Suprapubic skin (tissue), 4 donors: ENCODE measurements around the gene AFM. TPM values are rescaled to one million over a fixed set of nuclear protein-coding genes. Genes with fewer than 3 reads are reported as not detected.

ENCODE experiments used
- DNase-seq, 2 donors: peaks; one replicate each; pipeline ENCODE4 v3.0.0-alpha.2; 2019; ENCODE audit warnings: low spot score in 2 of 2
- H3K27ac ChIP-seq: fragments of 200-600 bp; sonication (generic); one replicate; pipeline ENCODE4 v1.5.1; 2019
- H3K27me3 ChIP-seq: fragments of 200-600 bp; sonication (generic); one replicate; pipeline ENCODE4 v1.5.1; 2019
- H3K36me3 ChIP-seq: fragments of 200-600 bp; sonication (generic); one replicate; pipeline ENCODE4 v1.5.1; 2019
- H3K4me1 ChIP-seq: fragments of 200-600 bp; sonication (generic); one replicate; pipeline ENCODE4 v1.5.1; 2019
- H3K4me3 ChIP-seq: fragments of 200-600 bp; sonication (generic); one replicate; pipeline ENCODE4 v1.5.1; 2019; ENCODE audit warnings: mild to moderate bottlenecking
- H3K9me3 ChIP-seq: fragments of 200-600 bp; sonication (generic); one replicate; pipeline ENCODE4 v1.5.1; 2019
- EP300 ChIP-seq: sonication (generic); formaldehyde crosslinking; IDR thresholded peaks from one replicate; pipeline ENCODE4 v1.6.1; 2017; ENCODE audit warnings: antibody characterized with exemption
- POLR2A ChIP-seq, 2 donors: fragments of 450-650 bp; IDR thresholded peaks; one replicate each; pipeline ENCODE4 v1.6.1; 2017; ENCODE audit warnings: antibody characterized with exemption in 2 of 2, mild to moderate bottlenecking in 2 of 2, moderate library complexity in 2 of 2
- POLR2AphosphoS5 ChIP-seq, 3 donors: sonication (generic); formaldehyde crosslinking; IDR thresholded peaks; one replicate each; pipeline ENCODE4 v1.6.1; 2017; ENCODE audit warnings: antibody characterized with exemption in 3 of 3
- WGBS: methylation state at CpG from one replicate; pipeline ENCODE4 v1.1.5; 2018; 5-methylcytosine and 5-hydroxymethylcytosine counted together
- total RNA-seq, 4 donors: library from RNA; depleted of rRNA; stranded (reverse); fragments of >200 nt; gene quantifications; one replicate each; pipeline ENCODE4 v1.1.0, GENCODE V29; 2016
- TF ChIP-seq, protein P1 (sequence below), 2 donors: fragments of 200-600 bp in 1 of 2; fragments of 450-650 bp in 1 of 2; sonication (generic) in 1 of 2; IDR thresholded peaks; one replicate each; pipeline ENCODE4 v1.5.1; 2016 to 2019; ENCODE audit warnings: antibody characterized with exemption in 2 of 2, mild to moderate bottlenecking in 1 of 2, moderate library complexity in 1 of 2

Gene AFM
- total RNA-seq, 4 donors from 2014 or later = not detected

DNA sequence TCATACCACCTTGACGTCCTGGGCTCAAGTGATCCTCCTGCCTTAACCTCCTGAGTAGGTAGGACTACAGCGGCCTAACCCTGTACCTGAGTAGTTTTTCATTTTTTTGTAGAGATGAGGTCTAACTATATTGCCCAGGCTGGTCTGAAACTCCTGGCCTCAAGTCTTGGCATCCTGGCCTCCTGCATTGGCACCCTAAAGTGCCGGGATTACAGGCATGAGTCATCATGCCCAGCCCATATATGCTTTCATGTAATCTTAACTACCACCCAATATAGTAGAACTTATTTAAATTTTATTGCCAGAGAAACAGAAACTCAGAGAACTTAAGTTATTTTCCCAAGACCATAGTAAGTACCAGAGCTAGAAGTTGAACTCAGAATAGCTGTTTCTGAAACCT, 27.1 kb downstream of the AFM start:
- TF ChIP-seq POLR2A (IDR thresholded peaks at IDR 0.05) (no peak), EP300 (no peak), POLR2AphosphoS5 (IDR thresholded peaks at IDR 0.05) (no peak)
- TF ChIP-seq, protein P1, sequence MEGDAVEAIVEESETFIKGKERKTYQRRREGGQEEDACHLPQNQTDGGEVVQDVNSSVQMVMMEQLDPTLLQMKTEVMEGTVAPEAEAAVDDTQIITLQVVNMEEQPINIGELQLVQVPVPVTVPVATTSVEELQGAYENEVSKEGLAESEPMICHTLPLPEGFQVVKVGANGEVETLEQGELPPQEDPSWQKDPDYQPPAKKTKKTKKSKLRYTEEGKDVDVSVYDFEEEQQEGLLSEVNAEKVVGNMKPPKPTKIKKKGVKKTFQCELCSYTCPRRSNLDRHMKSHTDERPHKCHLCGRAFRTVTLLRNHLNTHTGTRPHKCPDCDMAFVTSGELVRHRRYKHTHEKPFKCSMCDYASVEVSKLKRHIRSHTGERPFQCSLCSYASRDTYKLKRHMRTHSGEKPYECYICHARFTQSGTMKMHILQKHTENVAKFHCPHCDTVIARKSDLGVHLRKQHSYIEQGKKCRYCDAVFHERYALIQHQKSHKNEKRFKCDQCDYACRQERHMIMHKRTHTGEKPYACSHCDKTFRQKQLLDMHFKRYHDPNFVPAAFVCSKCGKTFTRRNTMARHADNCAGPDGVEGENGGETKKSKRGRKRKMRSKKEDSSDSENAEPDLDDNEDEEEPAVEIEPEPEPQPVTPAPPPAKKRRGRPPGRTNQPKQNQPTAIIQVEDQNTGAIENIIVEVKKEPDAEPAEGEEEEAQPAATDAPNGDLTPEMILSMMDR (IDR thresholded peaks at IDR 0.05) = no peak
- 66% methylated on average over 3 of the region's 3 CpGs for WGBS
- no peak overlapping the region for H3K27ac ChIP-seq

DNA sequence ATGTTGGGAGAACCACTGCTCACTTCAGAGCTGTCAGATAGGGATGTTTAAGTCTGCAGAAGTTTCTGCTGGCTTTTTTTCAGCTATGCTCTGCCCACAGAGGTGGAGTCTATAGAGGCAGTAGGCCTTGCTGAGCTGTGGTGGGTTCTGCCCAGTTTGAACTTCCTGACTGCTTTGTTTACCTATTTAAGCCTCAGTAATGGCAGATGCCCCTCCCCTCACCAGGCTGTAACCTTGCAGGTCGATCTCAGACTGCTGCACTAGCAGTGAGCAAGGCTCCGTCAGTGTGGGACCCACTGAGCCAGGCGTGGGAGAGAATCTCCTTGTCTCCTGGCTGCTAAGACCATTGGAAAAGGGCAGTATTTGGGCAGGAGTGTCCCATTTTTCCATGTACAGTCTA, 36.8 kb downstream of the AFM start:
- DNase-seq = no peak
- TF ChIP-seq POLR2A (IDR thresholded peaks at IDR 0.05) (no peak), POLR2AphosphoS5 (IDR thresholded peaks at IDR 0.05) (no peak), EP300 (no peak)
- TF ChIP-seq, protein P1 (IDR thresholded peaks at IDR 0.05) = no peak
- 90% methylated on average over 3 of the region's 3 CpGs for WGBS
- no peaks in the 10 kb centered on the region for H3K36me3 ChIP-seq
- no peaks in the 10 kb centered on the region for H3K9me3 ChIP-seq
- no peak overlapping the region for H3K4me3 ChIP-seq
- H3K27ac ChIP-seq = no peak overlapping the region
- H3K27me3 ChIP-seq = no peaks in the 10 kb centered on the region
- H3K4me1 ChIP-seq = no peaks in the 10 kb centered on the region

More for the DNA sequence above, 27.1 kb downstream of the AFM start:
- H3K27me3 ChIP-seq = no peaks in the 10 kb centered on the region
- no peaks in the 10 kb centered on the region for H3K9me3 ChIP-seq
- H3K4me1 ChIP-seq = no peaks in the 10 kb centered on the region
- no peak for DNase-seq
- no peak overlapping the region for H3K4me3 ChIP-seq
- no peaks in the 10 kb centered on the region for H3K36me3 ChIP-seq

DNA sequence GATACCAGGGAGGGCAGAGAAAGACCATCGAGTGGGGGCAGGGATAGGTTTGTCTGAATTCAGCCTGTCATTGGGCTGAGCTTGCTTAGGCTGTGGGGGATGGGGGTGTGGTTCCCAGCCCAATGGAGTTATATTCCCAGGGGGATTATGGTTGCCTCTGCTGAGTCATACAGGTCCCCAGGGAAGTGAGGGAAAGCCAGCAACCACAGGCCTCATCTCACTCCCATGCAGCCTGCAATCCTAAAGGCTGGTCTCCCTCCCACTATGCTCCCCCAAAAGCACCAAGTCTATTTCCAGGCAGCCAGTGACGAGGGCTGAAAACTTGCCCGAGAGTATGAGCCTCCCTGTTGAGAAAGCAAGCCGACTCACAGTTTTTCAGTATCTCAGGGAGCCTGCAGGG, 39.3 kb downstream of the AFM start:
- TF ChIP-seq POLR2A (IDR thresholded peaks at IDR 0.05) (no peak), EP300 (no peak), POLR2AphosphoS5 (IDR thresholded peaks at IDR 0.05) (no peak)
- TF ChIP-seq, protein P1 (IDR thresholded peaks at IDR 0.05) = no peak
- 78% methylated on average over 4 of the region's 4 CpGs for WGBS

DNA sequence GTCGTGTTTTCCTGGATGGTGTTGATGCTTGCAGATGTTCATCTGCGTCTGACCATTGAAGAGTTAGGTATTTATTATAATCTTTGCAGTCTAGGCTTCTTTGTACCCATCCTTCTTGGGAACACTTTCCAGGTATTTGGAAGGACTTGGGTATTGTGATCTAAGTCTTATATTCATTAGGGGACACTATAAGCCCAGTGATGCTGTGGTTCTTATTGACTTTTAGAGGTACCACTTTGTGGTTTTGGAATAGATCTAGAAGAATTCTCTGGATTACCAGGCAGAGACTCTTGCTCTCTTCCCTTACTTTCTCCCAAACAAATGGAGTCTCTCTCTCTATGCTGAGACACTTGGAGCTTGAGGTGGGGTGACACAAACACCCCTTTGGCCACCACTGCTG, 41.6 kb downstream of the AFM start:
- H3K4me1 ChIP-seq = no peaks in the 10 kb centered on the region
- TF ChIP-seq POLR2AphosphoS5 (IDR thresholded peaks at IDR 0.05) (no peak), EP300 (no peak), POLR2A (IDR thresholded peaks at IDR 0.05) (no peak)
- TF ChIP-seq, protein P1 (IDR thresholded peaks at IDR 0.05) = no peak
- no peak overlapping the region for H3K4me3 ChIP-seq
- no peak overlapping the region for H3K27ac ChIP-seq
- no peaks in the 10 kb centered on the region for H3K27me3 ChIP-seq
- 96% methylated on average over 2 of the region's 2 CpGs for WGBS
- no peaks in the 10 kb centered on the region for H3K36me3 ChIP-seq
- DNase-seq = no peak
- H3K9me3 ChIP-seq = no peaks in the 10 kb centered on the region

More for the DNA sequence above, 39.3 kb downstream of the AFM start:
- H3K36me3 ChIP-seq = no peaks in the 10 kb centered on the region
- DNase-seq = no peak
- no peak overlapping the region for H3K4me3 ChIP-seq
- H3K27me3 ChIP-seq = no peaks in the 10 kb centered on the region
- no peak overlapping the region for H3K27ac ChIP-seq
- no peaks in the 10 kb centered on the region for H3K9me3 ChIP-seq
- no peaks in the 10 kb centered on the region for H3K4me1 ChIP-seq

DNA sequence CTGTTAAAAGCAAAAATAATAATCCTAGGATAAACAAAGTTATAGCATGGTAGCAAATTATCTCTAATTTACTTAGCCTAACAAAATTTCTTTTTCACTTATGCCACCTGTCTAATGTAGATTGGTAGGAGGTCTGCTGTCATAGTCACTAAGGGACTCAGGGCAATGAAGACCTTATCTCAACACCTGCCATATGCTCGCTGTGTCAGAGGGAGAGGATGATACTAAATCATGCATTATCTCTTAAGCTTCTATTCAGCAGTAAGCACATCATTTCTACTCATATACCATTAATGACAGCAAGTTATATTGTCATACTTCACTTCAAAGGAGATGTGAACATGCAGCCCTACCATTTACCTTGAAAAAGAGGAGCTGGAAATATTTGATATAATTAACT, 44.1 kb downstream of the AFM start:
- Histone ChIP-seq H3K27me3 (no peaks in the 10 kb centered on the region), H3K4me1 (no peaks in the 10 kb centered on the region), H3K9me3 (no peaks in the 10 kb centered on the region), H3K4me3 (no peak overlapping the region), H3K36me3 (no peaks in the 10 kb centered on the region), H3K27ac (no peak overlapping the region)
- no peak for DNase-seq
- TF ChIP-seq POLR2AphosphoS5 (IDR thresholded peaks at IDR 0.05) (no peak), POLR2A (IDR thresholded peaks at IDR 0.05) (no peak), EP300 (no peak)
- TF ChIP-seq, protein P1 (IDR thresholded peaks at IDR 0.05) = no peak
- 78% methylated on average over 1 of the region's 1 CpG for WGBS
